GM12801 (cell line): ENCODE measurements around the gene NXF2.
"Not testable (repeated sequence)": the region's sequence is repeated elsewhere in the genome, so short reads cannot be mapped to it uniquely, and the experiment has no call there.

Experiments used
- TF ChIP-seq, protein P1 (sequence below): IDR thresholded peaks from one replicate; pipeline ENCODE4 v1.5.1; 2011; ENCODE audit warnings: control low read depth; ENCODE audit not compliant: insufficient read length; ENCODE audit errors: extremely low read depth

The NXF2 gene

DNA sequence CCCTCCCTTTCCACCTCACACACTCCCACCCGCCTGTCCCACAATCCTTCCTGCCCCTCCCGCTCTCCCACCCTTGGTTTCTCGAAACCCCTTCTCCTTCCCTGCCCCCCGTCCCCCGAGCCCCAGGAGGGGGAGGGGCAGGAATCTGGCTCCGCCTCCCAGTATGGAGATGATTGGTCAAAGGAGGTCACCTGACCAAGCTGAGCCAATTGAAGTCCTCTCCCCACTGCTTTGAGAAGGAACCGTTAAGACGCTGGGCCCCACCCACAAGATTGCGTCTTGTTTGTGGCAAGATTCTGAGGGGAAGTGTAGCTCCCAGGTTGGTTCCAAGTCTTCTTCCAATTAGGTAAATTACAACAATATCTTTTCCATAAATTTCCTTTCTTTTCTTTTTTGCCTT, at the start of gene NXF2:
Gene NXF2 (plus strand): TSS at position 275 of the 400 bp plus-strand sequence. CDS start 59,912 bp downstream, outside the sequence.
- TF ChIP-seq, protein P1, sequence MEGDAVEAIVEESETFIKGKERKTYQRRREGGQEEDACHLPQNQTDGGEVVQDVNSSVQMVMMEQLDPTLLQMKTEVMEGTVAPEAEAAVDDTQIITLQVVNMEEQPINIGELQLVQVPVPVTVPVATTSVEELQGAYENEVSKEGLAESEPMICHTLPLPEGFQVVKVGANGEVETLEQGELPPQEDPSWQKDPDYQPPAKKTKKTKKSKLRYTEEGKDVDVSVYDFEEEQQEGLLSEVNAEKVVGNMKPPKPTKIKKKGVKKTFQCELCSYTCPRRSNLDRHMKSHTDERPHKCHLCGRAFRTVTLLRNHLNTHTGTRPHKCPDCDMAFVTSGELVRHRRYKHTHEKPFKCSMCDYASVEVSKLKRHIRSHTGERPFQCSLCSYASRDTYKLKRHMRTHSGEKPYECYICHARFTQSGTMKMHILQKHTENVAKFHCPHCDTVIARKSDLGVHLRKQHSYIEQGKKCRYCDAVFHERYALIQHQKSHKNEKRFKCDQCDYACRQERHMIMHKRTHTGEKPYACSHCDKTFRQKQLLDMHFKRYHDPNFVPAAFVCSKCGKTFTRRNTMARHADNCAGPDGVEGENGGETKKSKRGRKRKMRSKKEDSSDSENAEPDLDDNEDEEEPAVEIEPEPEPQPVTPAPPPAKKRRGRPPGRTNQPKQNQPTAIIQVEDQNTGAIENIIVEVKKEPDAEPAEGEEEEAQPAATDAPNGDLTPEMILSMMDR = not testable (repeated sequence)

GRCh38 chrX:102214986-102215385, 32.0 kb upstream of the NXF2 start, which contains the start of gene TCP11X1:
TSS of gene TCP11X1 (plus strand) at chrX:102215301.
- TF ChIP-seq, protein P1 = not testable (repeated sequence)

- TF ChIP-seq, protein P1 = no peak
Measured at GRCh38 chrX:102338162-102338561, 91.2 kb downstream of the NXF2 start.

DNA sequence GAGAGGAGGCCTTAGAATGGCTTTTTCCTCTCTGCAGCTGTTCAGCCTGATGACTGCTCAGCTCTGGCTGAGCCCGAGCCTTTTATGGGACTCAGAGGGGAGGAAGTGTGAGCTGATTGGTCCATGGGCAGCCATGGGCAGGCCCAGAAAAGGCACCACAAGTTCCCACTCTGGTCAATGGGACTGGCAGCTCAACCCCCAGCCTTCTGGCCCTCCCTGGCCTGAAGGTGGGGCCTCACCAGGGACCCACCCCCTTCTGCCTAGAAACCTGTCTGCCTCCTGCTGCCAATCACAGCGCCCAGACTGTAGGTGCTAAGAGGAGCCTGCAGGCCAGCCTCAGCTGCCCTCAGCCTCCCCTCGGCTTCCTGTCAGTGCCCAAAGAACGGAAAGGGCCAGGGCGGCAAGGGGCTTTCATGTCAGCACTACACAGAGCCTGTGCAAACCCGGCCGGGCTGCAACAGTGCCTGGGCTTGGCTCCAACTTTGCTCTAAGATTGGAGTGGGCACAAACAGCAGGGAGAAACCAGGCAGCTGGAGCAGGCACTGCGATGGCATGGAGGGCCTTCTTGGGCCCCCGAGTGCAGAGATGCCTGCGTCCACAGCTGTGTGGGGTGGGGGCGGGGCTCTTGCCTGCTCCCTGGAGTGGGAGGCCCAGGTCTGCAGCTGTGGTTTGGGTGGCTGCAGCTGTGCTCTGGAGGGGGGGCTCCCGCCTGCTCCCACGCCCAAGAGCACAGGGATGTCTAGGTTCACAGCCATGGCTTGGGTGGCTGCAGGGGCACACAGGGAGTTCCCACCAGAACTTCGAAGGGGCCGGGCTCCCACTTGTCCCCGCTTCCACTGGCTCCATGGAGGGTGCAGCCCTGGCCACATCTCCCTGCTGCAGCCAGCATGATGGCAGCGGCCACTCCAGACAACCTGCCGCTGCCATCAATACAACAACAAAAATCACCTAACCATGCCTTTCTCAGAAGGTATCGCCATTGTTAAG, 92.6 kb downstream of the NXF2 start:
- TF ChIP-seq, protein P1 = no peak

- TF ChIP-seq, protein P1 = no peak
Measured at GRCh38 chrX:102341867-102342266, 94.9 kb downstream of the NXF2 start.

DNA sequence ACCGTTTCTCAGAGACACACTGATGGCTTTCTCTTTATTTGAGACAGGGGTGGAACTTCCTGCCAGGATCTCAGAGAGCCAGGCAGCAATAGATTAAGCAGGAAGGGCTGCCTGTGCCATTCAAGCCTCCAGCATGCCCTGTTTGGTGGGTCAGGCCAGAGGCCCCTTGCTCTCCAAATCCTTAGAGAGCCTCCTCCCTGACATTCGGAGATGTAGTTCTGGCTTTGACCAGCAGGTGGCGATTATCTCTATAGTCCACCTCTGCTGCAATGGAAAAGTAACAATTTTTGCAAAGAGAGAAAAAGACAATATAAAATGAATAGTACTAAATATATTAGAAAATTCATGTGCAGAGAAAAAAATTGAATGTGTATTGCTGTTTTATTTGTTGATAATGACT, 98.9 kb downstream of the NXF2 start:
- TF ChIP-seq, protein P1 = no peak
